Measurements from ENCODE around the gene KLHL40.

- no peak for TF ChIP-seq E2F6 (IDR thresholded peaks at IDR 0.05; ENCODE audit: borderline replicate concordance in 1 of 2, extremely low read depth in 1 of 2, insufficient read depth in 1 of 2, insufficient read length in 1 of 2, low read depth in 1 of 2, low read length in 1 of 2, poor library complexity in 1 of 2, severe bottlenecking in 1 of 2)
- no peak for TF ChIP-seq SMARCA4 (IDR thresholded peaks at IDR 0.05)
- no peak for TF ChIP-seq THAP7 (CRISPR knock-in tag; IDR thresholded peaks at IDR 0.05)
Observed at GRCh38 chr3:42640129-42640528, 45.2 kb upstream of the KLHL40 start.
